Peyer's patch (tissue), 4 donors: ENCODE measurements around the gene CRACDL. TPM values are rescaled to one million over a fixed set of nuclear protein-coding genes. Genes with fewer than 3 reads are reported as not detected.

ENCODE experiments used
- DNase-seq, 3 donors: peaks; one replicate each; pipeline ENCODE4 v3.0.0-alpha.2; 2017 to 2019
- H3K27ac ChIP-seq, 4 donors: fragments of 200-600 bp; sonication (generic); one replicate each; pipeline ENCODE4 v1.5.1; 2016 to 2019
- H3K27me3 ChIP-seq, 2 donors: fragments of 200-600 bp; sonication (generic); one replicate each; pipeline ENCODE4 v1.5.1; 2019
- H3K36me3 ChIP-seq, 3 donors: fragments of 200-600 bp; sonication (generic); one replicate each; pipeline ENCODE4 v1.5.1; 2016 to 2019
- H3K4me1 ChIP-seq, 4 donors: fragments of 200-600 bp; sonication (generic); one replicate each; pipeline ENCODE4 v1.5.1; 2016 to 2019
- H3K4me3 ChIP-seq, 4 donors: fragments of 200-600 bp; sonication (generic); 1 replicate in 3 of 4; 2 replicates in 1 of 4; pipeline ENCODE4 v1.5.1; 2016 to 2019; ENCODE audit warnings: mild to moderate bottlenecking in 1 of 4
- H3K9me3 ChIP-seq, 4 donors: fragments of 200-600 bp; sonication (generic); one replicate each; pipeline ENCODE4 v1.5.1; 2016 to 2019; ENCODE audit warnings: mild to moderate bottlenecking in 1 of 4
- POLR2A ChIP-seq, 2 donors: fragments of 450-650 bp; IDR thresholded peaks; one replicate each; pipeline ENCODE4 v1.5.1; 2017; ENCODE audit warnings: antibody characterized with exemption in 2 of 2, mild to moderate bottlenecking in 2 of 2, moderate library complexity in 2 of 2
- total RNA-seq, 4 donors: library from RNA; depleted of rRNA; stranded (reverse); fragments of >200 nt; gene quantifications; one replicate each; pipeline ENCODE4 v1.1.0, GENCODE V29; 2016
- TF ChIP-seq, protein P1 (sequence below), 6 experiments: fragments of 450-650 bp in 4 of 6; fragments of 200-600 bp in 2 of 6; sonication (generic) in 1 of 6; IDR thresholded peaks; one replicate each; pipeline ENCODE4 v1.5.1; 2017 to 2019; ENCODE audit warnings: antibody characterized with exemption in 6 of 6, mild to moderate bottlenecking in 3 of 6, moderate library complexity in 1 of 6

Gene CRACDL
- total RNA-seq, 4 donors from 2014 or later = 3.3 to 36.5 (median 10.2) TPM

DNA sequence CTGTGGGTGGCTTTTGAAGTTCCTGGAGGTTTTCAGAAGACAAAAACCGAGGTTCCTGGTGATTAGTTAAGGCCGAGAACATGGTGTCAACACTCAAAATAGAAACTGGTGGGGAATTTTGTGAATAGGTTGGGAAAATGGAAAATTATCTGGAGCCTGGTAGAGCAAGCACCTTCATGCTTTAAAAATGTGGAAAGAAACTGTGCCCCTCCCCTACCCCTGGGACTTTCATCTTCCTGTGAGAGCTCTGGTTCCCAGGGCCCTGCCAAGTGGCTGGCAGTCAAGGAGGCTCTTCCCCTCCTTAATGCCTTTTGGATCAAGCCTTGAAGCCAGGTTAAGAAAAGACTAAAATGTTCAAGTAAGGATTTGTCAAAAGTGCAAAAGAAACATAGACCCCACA, 1.9 kb upstream of the CRACDL start:
- H3K27me3 ChIP-seq = peaks cover 0 to 12% of the 10 kb centered on the region in 2 donors

GRCh38 chr2:98936353-98937351, 627 bp upstream of the CRACDL start:
- H3K36me3 ChIP-seq = no peaks in the 10 kb centered on the region
- H3K9me3 ChIP-seq = no peaks in the 10 kb centered on the region
- H3K27ac ChIP-seq = no peak overlapping the region
- H3K4me1 ChIP-seq = peaks cover 0 to 21% (median 7%) of the 10 kb centered on the region in 4 donors
- peaks cover 0 to 12% of the 10 kb centered on the region in 2 donors for H3K27me3 ChIP-seq
- H3K4me3 ChIP-seq = peak overlapping the region; percentile 10 to 60 (median 52)
- no peak for TF ChIP-seq POLR2A (IDR thresholded peaks at IDR 0.05)
- TF ChIP-seq, protein P1, sequence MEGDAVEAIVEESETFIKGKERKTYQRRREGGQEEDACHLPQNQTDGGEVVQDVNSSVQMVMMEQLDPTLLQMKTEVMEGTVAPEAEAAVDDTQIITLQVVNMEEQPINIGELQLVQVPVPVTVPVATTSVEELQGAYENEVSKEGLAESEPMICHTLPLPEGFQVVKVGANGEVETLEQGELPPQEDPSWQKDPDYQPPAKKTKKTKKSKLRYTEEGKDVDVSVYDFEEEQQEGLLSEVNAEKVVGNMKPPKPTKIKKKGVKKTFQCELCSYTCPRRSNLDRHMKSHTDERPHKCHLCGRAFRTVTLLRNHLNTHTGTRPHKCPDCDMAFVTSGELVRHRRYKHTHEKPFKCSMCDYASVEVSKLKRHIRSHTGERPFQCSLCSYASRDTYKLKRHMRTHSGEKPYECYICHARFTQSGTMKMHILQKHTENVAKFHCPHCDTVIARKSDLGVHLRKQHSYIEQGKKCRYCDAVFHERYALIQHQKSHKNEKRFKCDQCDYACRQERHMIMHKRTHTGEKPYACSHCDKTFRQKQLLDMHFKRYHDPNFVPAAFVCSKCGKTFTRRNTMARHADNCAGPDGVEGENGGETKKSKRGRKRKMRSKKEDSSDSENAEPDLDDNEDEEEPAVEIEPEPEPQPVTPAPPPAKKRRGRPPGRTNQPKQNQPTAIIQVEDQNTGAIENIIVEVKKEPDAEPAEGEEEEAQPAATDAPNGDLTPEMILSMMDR (IDR thresholded peaks at IDR 0.05) = no peak
- peak in 1 of 3 donors; percentile 53 for DNase-seq

More for the DNA sequence above, 1.9 kb upstream of the CRACDL start:
- DNase-seq = no peak
- Histone ChIP-seq H3K4me3 (no peak overlapping the region), H3K4me1 (peaks cover 0 to 21% (median 7%) of the 10 kb centered on the region in 4 donors), H3K9me3 (no peaks in the 10 kb centered on the region), H3K36me3 (no peaks in the 10 kb centered on the region), H3K27ac (no peak overlapping the region)
- no peak for TF ChIP-seq POLR2A (IDR thresholded peaks at IDR 0.05)
- TF ChIP-seq, protein P1 (IDR thresholded peaks at IDR 0.05) = no peak

DNA sequence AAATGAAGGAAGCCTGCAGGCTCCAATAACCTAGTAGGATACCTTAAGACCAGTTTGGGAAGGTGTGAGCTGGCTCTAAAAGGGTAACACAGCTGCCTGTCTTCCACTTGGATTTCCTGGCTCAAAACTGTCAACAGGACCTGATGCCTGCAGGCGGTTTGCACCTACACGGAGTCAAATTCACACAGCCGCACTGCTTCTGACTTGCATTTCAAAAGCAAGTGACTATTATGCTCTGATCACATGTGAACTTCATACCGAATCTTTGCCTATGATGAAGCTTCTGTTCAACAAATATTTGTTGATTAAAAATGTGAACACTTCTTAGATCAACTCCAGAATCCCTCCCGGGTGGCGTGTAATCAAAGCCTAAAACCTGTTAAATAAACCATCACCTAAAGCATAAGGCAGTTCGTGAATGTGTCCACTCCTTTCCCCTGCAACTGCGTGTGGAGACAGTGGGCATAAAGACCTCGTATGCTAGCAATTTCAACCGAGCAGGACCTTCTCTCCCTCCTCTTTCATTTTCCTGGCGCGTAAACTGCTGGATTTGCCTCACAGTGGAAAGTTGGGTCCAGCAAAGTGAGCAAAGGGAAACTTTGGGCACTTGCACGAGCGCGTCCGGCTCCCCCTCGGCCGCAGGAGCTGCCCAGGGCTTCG, 784 bp downstream of the CRACDL start:
- DNase-seq = no peak
- Histone ChIP-seq H3K4me3 (peak overlapping the region in 3 of 4 donors; percentile 49 to 60 (median 54)), H3K9me3 (no peaks in the 10 kb centered on the region), H3K27ac (no peak overlapping the region), H3K36me3 (no peaks in the 10 kb centered on the region), H3K4me1 (peaks cover 0 to 21% (median 7%) of the 10 kb centered on the region in 4 donors), H3K27me3 (peaks cover 0 to 12% of the 10 kb centered on the region in 2 donors)
- TF ChIP-seq POLR2A (IDR thresholded peaks at IDR 0.05) = no peak
- TF ChIP-seq, protein P1 (IDR thresholded peaks at IDR 0.05) = no peak

GRCh38 chr2:98932778-98933343, 3.2 kb downstream of the CRACDL start:
- H3K4me1 ChIP-seq = peaks cover 0 to 21% (median 7%) of the 10 kb centered on the region in 4 donors
- TF ChIP-seq POLR2A (IDR thresholded peaks at IDR 0.05) = no peak
- TF ChIP-seq, protein P1 (IDR thresholded peaks at IDR 0.05) = no peak

GRCh38 chr2:98932164-98932563, 3.9 kb downstream of the CRACDL start:
- Histone ChIP-seq H3K4me3 (no peak overlapping the region), H3K27me3 (peaks cover 0 to 11% of the 10 kb centered on the region in 2 donors), H3K9me3 (no peaks in the 10 kb centered on the region), H3K4me1 (peaks cover 0 to 20% (median 7%) of the 10 kb centered on the region in 4 donors), H3K36me3 (no peaks in the 10 kb centered on the region), H3K27ac (no peak overlapping the region)
- no peak for DNase-seq
- TF ChIP-seq, protein P1 (IDR thresholded peaks at IDR 0.05) = no peak

More at GRCh38 chr2:98932778-98933343, 3.2 kb downstream of the CRACDL start:
- Histone ChIP-seq H3K27me3 (peaks cover 0 to 12% of the 10 kb centered on the region in 2 donors), H3K4me3 (no peak overlapping the region), H3K9me3 (no peaks in the 10 kb centered on the region), H3K27ac (no peak overlapping the region), H3K36me3 (no peaks in the 10 kb centered on the region)
- no peak for DNase-seq
